H9 (cell line): Measurements from ENCODE around the gene ZNF431. TPM values are rescaled to one million over a fixed set of nuclear protein-coding genes. Genes with fewer than 3 reads are reported as not detected.

Source experiments
- DNase-seq: peaks from one replicate; pipeline ENCODE4 v3.0.0-alpha.2; 2017
- H2AFZ ChIP-seq: one replicate; pipeline ENCODE4 v1.6.1; 2013; ENCODE audit warnings: mild to moderate bottlenecking, low read length, control low read depth, moderate library complexity
- H2AK5ac ChIP-seq: 2 replicates; pipeline ENCODE4 v1.6.1; 2013; ENCODE audit warnings: low read length, control low read depth, mixed read lengths; ENCODE audit not compliant: insufficient read length
- H2BK120ac ChIP-seq: one replicate; pipeline ENCODE4 v1.6.1; 2013; ENCODE audit warnings: low read depth, mild to moderate bottlenecking, low read length, control low read depth, inconsistent platforms; ENCODE audit not compliant: poor library complexity, severe bottlenecking
- H2BK12ac ChIP-seq: 2 replicates; pipeline ENCODE4 v1.6.1; 2013; ENCODE audit warnings: low read length, control low read depth, mixed read lengths, low read depth; ENCODE audit not compliant: insufficient read length
- H2BK15ac ChIP-seq: 2 replicates; pipeline ENCODE4 v1.6.1; 2013; ENCODE audit warnings: low read depth, low read length, control low read depth
- H2BK20ac ChIP-seq: one replicate; pipeline ENCODE4 v1.6.1; 2013; ENCODE audit warnings: low read depth, mild to moderate bottlenecking, low read length, control low read depth, inconsistent platforms; ENCODE audit not compliant: poor library complexity, severe bottlenecking
- H2BK5ac ChIP-seq: 2 replicates; pipeline ENCODE4 v1.6.1; 2013; ENCODE audit warnings: low read length, control low read depth, mixed read lengths; ENCODE audit not compliant: insufficient read length
- H3K14ac ChIP-seq: 2 replicates; pipeline ENCODE4 v1.6.1; 2013; ENCODE audit warnings: low read length, control low read depth; ENCODE audit not compliant: insufficient read depth
- H3K18ac ChIP-seq: 2 replicates; pipeline ENCODE4 v1.6.1; 2013; ENCODE audit warnings: low read depth, mild to moderate bottlenecking, mixed read lengths, low read length, control low read depth; ENCODE audit not compliant: insufficient read length
- H3K23ac ChIP-seq: 2 replicates; pipeline ENCODE4 v1.6.1; 2013; ENCODE audit warnings: low read length, control low read depth, mixed read lengths, low read depth; ENCODE audit not compliant: insufficient read length
- H3K23me2 ChIP-seq: 2 replicates; pipeline ENCODE4 v1.6.1; 2013; ENCODE audit warnings: low read depth, mild to moderate bottlenecking, mixed read lengths, low read length, control low read depth; ENCODE audit not compliant: insufficient read length, poor library complexity, severe bottlenecking
- H3K27ac ChIP-seq: 2 replicates; pipeline ENCODE4 v1.5.1; 2013; ENCODE audit warnings: low read length, control low read depth, mixed read lengths, low read depth; ENCODE audit not compliant: insufficient read length
- H3K27me3 ChIP-seq: 2 replicates; pipeline ENCODE4 v1.6.1; 2013; ENCODE audit warnings: low read length, control low read depth, inconsistent platforms; ENCODE audit not compliant: insufficient read depth
- H3K4ac ChIP-seq: 2 replicates; pipeline ENCODE4 v1.6.1; 2013; ENCODE audit warnings: low read depth, mild to moderate bottlenecking, control low read depth, inconsistent platforms, low read length, moderate library complexity
- H3K4me1 ChIP-seq: 2 replicates; pipeline ENCODE4 v1.6.1; 2013; ENCODE audit warnings: low read length, control low read depth, inconsistent platforms; ENCODE audit not compliant: insufficient read depth
- H3K4me2 ChIP-seq: 2 replicates; pipeline ENCODE4 v1.6.1; 2013; ENCODE audit warnings: low read length, control low read depth, mixed read lengths; ENCODE audit not compliant: insufficient read length, insufficient read depth
- H3K56ac ChIP-seq: 2 replicates; pipeline ENCODE4 v1.6.1; 2013; ENCODE audit warnings: low read depth, mild to moderate bottlenecking, mixed read lengths, low read length, control low read depth; ENCODE audit not compliant: insufficient read length
- H3K79me1 ChIP-seq: 2 replicates; pipeline ENCODE4 v1.6.1; 2013; ENCODE audit warnings: low read depth, mild to moderate bottlenecking, moderate library complexity, low read length, control low read depth, inconsistent platforms; ENCODE audit not compliant: insufficient read depth, poor library complexity, severe bottlenecking
- H3K79me2 ChIP-seq: 2 replicates; pipeline ENCODE4 v1.6.1; 2013; ENCODE audit warnings: low read length, control low read depth, inconsistent platforms; ENCODE audit not compliant: insufficient read depth
- H3K9ac ChIP-seq: 2 replicates; pipeline ENCODE4 v1.6.1; 2013; ENCODE audit warnings: low read length, control low read depth, mixed read lengths; ENCODE audit not compliant: insufficient read length; ENCODE audit errors: extremely low read depth
- H3K9me3 ChIP-seq: one replicate; pipeline ENCODE4 v1.6.1; 2013; ENCODE audit warnings: low read depth, low read length, inconsistent platforms; ENCODE audit not compliant: control insufficient read depth
- H3T11ph ChIP-seq: one replicate; pipeline ENCODE4 v1.6.1; 2013; ENCODE audit warnings: mild to moderate bottlenecking, low read length, control low read depth, inconsistent platforms
- H4K20me1 ChIP-seq: one replicate; pipeline ENCODE4 v1.6.1; 2013; ENCODE audit not compliant: control insufficient read depth, insufficient read length, insufficient read depth
- H4K5ac ChIP-seq: 2 replicates; pipeline ENCODE4 v1.6.1; 2013; ENCODE audit warnings: low read depth, mild to moderate bottlenecking, mixed read lengths, low read length, control low read depth; ENCODE audit not compliant: insufficient read length
- H4K8ac ChIP-seq: replicated peaks from 2 replicates; pipeline ENCODE4 v1.6.1; 2013; ENCODE audit warnings: low read length, control low read depth, mixed read lengths, low read depth; ENCODE audit not compliant: insufficient read length
- H4K91ac ChIP-seq: 2 replicates; pipeline ENCODE4 v1.6.1; 2013; ENCODE audit warnings: low read depth, mild to moderate bottlenecking, moderate library complexity, mixed read lengths, low read length, control low read depth; ENCODE audit not compliant: insufficient read length
- H3K27ac Mint-ChIP-seq, 3 experiments: 2 replicates in 2 of 3; 3 replicates in 1 of 3; pipeline ENCODE4 v1.8.0; 2020 to 2021; ENCODE audit warnings: mixed read lengths in 3 of 3, mild to moderate bottlenecking in 1 of 3, moderate library complexity in 1 of 3
- H3K27me3 Mint-ChIP-seq: 2 replicates; pipeline ENCODE4 v1.8.0; 2021; ENCODE audit warnings: low read depth, mild to moderate bottlenecking, moderate library complexity, mixed read lengths
- H3K36me3 Mint-ChIP-seq, 3 experiments: 2 replicates in 2 of 3; 3 replicates in 1 of 3; pipeline ENCODE4 v1.8.0; 2020 to 2021; ENCODE audit warnings: low read depth in 3 of 3, mixed read lengths in 3 of 3; ENCODE audit not compliant: insufficient read depth in 1 of 3
- H3K4me1 Mint-ChIP-seq, 2 experiments: 2 replicates each; pipeline ENCODE4 v1.8.0; 2020; ENCODE audit warnings: mixed read lengths in 2 of 2
- H3K4me3 Mint-ChIP-seq, 2 experiments: 2 replicates in 1 of 2; 3 replicates in 1 of 2; pipeline ENCODE4 v1.8.0; 2020 to 2021; ENCODE audit warnings: mild to moderate bottlenecking in 2 of 2, mixed read lengths in 2 of 2, moderate library complexity in 1 of 2
- H3K9me3 Mint-ChIP-seq, 2 experiments: 2 replicates in 1 of 2; 3 replicates in 1 of 2; pipeline ENCODE4 v1.8.0; 2020; ENCODE audit warnings: mild to moderate bottlenecking in 2 of 2, mixed read lengths in 2 of 2, moderate library complexity in 1 of 2
- WGBS: extraction: QIAGEN DNeasy Blood & Tissue Kit; methylation state at CpG from one replicate; pipeline ENCODE4 v1.1.7; 2013; ENCODE audit warnings: missing lambda C conversion rate, low lambda C conversion rate, mixed read lengths; ENCODE audit not compliant: insufficient read length; ENCODE audit errors: extremely low coverage; 5-methylcytosine and 5-hydroxymethylcytosine counted together
- total RNA-seq: library from RNA; stranded (reverse); gene quantifications from 2 replicates; pipeline ENCODE4 v1.2.1, GENCODE V29; 2021
- TF ChIP-seq, protein P1 (sequence below): fragments of 200-600 bp; sonication (generic); conservative IDR thresholded peaks from 3 replicates; pipeline ENCODE4 v1.8.0; 2021; ENCODE audit warnings: antibody characterized with exemption, mild to moderate bottlenecking

ZNF431 gene
- total RNA-seq, 1 experiment from 2014 or later, result 47.4 TPM

DNA sequence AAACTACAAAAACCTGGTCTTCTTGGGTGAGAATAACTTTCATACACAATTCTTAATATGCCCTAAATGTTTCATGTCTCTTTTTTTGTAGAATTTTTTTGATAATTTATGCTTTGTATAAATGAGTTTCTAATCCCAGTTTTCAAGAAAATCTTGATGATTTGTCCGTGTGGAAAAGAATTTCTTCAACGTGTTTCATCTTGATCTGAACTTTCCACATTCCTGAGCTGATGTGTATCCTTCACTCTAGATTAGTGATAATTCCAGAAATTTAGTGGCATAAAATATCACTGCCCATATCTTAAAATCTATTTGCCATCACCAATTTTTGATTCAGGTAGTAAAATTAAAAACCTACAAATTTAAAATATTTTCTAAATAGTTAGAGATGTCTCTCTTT, 24.6 kb downstream of the ZNF431 start:
- Histone ChIP-seq H3K4me1 (no peaks in the 10 kb centered on the region), H3T11ph (no peak overlapping the region), H2BK15ac (no peak overlapping the region), H2BK120ac (no peak overlapping the region), H4K20me1 (no peaks in the 10 kb centered on the region), H4K8ac (no peak overlapping the region), H3K9ac (no peak overlapping the region), H2AK5ac (no peak overlapping the region), H3K23me2 (no peaks in the 10 kb centered on the region), H3K79me1 (peaks cover 14% of the 10 kb centered on the region), H4K5ac (no peak overlapping the region), H3K27ac (no peak overlapping the region), H3K18ac (no peak overlapping the region), H3K27me3 (no peaks in the 10 kb centered on the region), H3K14ac (no peak overlapping the region), H2BK5ac (no peak overlapping the region), H3K23ac (no peak overlapping the region), H2AFZ (no peak overlapping the region), H2BK12ac (no peak overlapping the region), H4K91ac (no peak overlapping the region), H3K4me2 (no peak overlapping the region), H3K9me3 (no peaks in the 10 kb centered on the region), H3K4ac (no peak overlapping the region), H2BK20ac (no peak overlapping the region), H3K79me2 (no peaks in the 10 kb centered on the region; the same call in 1 of the 2 replicates), H3K56ac (no peak overlapping the region)
- WGBS, result no CpG with 5 or more reads among the region's 2 CpGs
- Mint-ChIP-seq H3K4me1 (no peaks in the 10 kb centered on the region), H3K27me3 (no peaks in the 10 kb centered on the region), H3K27ac (no peak overlapping the region), H3K4me3 (no peak overlapping the region), H3K9me3 (no peaks in the 10 kb centered on the region), H3K36me3 (peaks cover 28 to 57% (median 56%) of the 10 kb centered on the region in 3 experiments; a peak in 6 of 7 replicates)
- DNase-seq, result no peak
- TF ChIP-seq, protein P1, sequence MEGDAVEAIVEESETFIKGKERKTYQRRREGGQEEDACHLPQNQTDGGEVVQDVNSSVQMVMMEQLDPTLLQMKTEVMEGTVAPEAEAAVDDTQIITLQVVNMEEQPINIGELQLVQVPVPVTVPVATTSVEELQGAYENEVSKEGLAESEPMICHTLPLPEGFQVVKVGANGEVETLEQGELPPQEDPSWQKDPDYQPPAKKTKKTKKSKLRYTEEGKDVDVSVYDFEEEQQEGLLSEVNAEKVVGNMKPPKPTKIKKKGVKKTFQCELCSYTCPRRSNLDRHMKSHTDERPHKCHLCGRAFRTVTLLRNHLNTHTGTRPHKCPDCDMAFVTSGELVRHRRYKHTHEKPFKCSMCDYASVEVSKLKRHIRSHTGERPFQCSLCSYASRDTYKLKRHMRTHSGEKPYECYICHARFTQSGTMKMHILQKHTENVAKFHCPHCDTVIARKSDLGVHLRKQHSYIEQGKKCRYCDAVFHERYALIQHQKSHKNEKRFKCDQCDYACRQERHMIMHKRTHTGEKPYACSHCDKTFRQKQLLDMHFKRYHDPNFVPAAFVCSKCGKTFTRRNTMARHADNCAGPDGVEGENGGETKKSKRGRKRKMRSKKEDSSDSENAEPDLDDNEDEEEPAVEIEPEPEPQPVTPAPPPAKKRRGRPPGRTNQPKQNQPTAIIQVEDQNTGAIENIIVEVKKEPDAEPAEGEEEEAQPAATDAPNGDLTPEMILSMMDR, result no peak
